GM23248 (cell line): Measurements from ENCODE around the gene FLT3. TPM values are rescaled to one million over a fixed set of nuclear protein-coding genes. Genes with fewer than 3 reads are reported as not detected.

Experiments used
- DNase-seq: peaks from one replicate; pipeline ENCODE4 v3.0.0-alpha.2; 2015
- H2AFZ ChIP-seq: fragments of 200-600 bp; sonication (generic); 2 replicates; pipeline ENCODE4 v1.6.1; 2016; ENCODE audit warnings: antibody characterized with exemption
- H3F3A ChIP-seq: fragments of 200-600 bp; sonication (generic); 2 replicates; pipeline ENCODE4 v1.6.1; 2016; ENCODE audit warnings: mild to moderate bottlenecking, antibody characterized with exemption, mixed run types; ENCODE audit not compliant: insufficient read depth
- H3K27ac ChIP-seq: fragments of 200-600 bp; sonication (generic); 2 replicates; pipeline ENCODE4 v1.5.1; 2016; ENCODE audit warnings: mild to moderate bottlenecking
- H3K27me3 ChIP-seq: fragments of 200-600 bp; sonication (generic); replicated peaks from 2 replicates; pipeline ENCODE4 v1.6.1; 2016; ENCODE audit warnings: mild to moderate bottlenecking; ENCODE audit not compliant: insufficient read depth
- H3K36me3 ChIP-seq: fragments of 200-600 bp; sonication (generic); 2 replicates; pipeline ENCODE4 v1.6.1; 2016; ENCODE audit warnings: low read depth, mild to moderate bottlenecking
- H3K4me1 ChIP-seq: fragments of 200-600 bp; sonication (generic); 2 replicates; pipeline ENCODE4 v1.6.1; 2016; ENCODE audit warnings: mild to moderate bottlenecking; ENCODE audit not compliant: insufficient read depth
- H3K4me2 ChIP-seq: fragments of 200-600 bp; sonication (generic); one replicate; pipeline ENCODE4 v1.6.1; 2016; ENCODE audit warnings: mild to moderate bottlenecking; ENCODE audit not compliant: unreplicated experiment
- H3K4me3 ChIP-seq: fragments of 200-600 bp; sonication (generic); 2 replicates; pipeline ENCODE4 v1.5.1; 2016; ENCODE audit warnings: mild to moderate bottlenecking
- H3K79me2 ChIP-seq: fragments of 200-600 bp; sonication (generic); 2 replicates; pipeline ENCODE4 v1.6.1; 2016; ENCODE audit warnings: mild to moderate bottlenecking; ENCODE audit not compliant: insufficient read depth
- H3K9ac ChIP-seq: fragments of 200-600 bp; sonication (generic); 2 replicates; pipeline ENCODE4 v1.6.1; 2016; ENCODE audit warnings: mild to moderate bottlenecking
- H3K9me2 ChIP-seq: fragments of 200-600 bp; sonication (generic); 2 replicates; pipeline ENCODE4 v1.6.1; 2016; ENCODE audit warnings: mixed run types, mild to moderate bottlenecking, moderate library complexity; ENCODE audit not compliant: insufficient read depth
- H3K9me3 ChIP-seq: fragments of 200-600 bp; sonication (generic); one replicate; pipeline ENCODE4 v1.6.1; 2017; ENCODE audit warnings: low read depth
- H4K20me1 ChIP-seq: fragments of 200-600 bp; sonication (generic); 2 replicates; pipeline ENCODE4 v1.6.0; 2016; ENCODE audit not compliant: insufficient read depth
- EZH2 ChIP-seq: fragments of 200-600 bp; sonication (generic); IDR thresholded peaks from 2 replicates; pipeline ENCODE4 v1.6.1; 2018; ENCODE audit warnings: antibody characterized with exemption, mild to moderate bottlenecking; ENCODE audit not compliant: insufficient read depth, poor library complexity, severe bottlenecking
- EZH2phosphoT487 ChIP-seq: fragments of 200-600 bp; sonication (generic); IDR thresholded peaks from 2 replicates; pipeline ENCODE4 v1.6.1; 2018; ENCODE audit warnings: antibody characterized with exemption, moderate library complexity, mild to moderate bottlenecking, low read depth; ENCODE audit not compliant: insufficient read depth
- WGBS, 2 experiments: methylation state at CpG; one replicate each; pipeline ENCODE4 v1.1.6; 2015 to 2017; ENCODE audit warnings: low lambda C conversion rate in 2 of 2, low coverage in 1 of 2; ENCODE audit errors: missing lambda C conversion rate in 2 of 2; 5-methylcytosine and 5-hydroxymethylcytosine counted together
- in situ Hi-C: fragments of 300-500 bp; cut with MboI; formaldehyde crosslinking; loops from 2 replicates; pipeline ENCODE4 v1.15.0; 2020
- polyA plus RNA-seq: library from polyadenylated mRNA; unstranded; fragments of >200 nt; fragmentation: Nextera tagmentation; extraction: Ambion mirVana; gene quantifications from 2 replicates; pipeline ENCODE4 v1.2.1, GENCODE V29; 2016
- total RNA-seq: library from RNA; depleted of rRNA; stranded (reverse); fragments of >200 nt; shearing (Covaris generic); gene quantifications from 2 replicates; pipeline ENCODE4 v1.2.3, GENCODE V29; 2014

The FLT3 gene
- total and polyA plus RNA-seq, 2 experiments from 2014 or later, result not detected

DNA sequence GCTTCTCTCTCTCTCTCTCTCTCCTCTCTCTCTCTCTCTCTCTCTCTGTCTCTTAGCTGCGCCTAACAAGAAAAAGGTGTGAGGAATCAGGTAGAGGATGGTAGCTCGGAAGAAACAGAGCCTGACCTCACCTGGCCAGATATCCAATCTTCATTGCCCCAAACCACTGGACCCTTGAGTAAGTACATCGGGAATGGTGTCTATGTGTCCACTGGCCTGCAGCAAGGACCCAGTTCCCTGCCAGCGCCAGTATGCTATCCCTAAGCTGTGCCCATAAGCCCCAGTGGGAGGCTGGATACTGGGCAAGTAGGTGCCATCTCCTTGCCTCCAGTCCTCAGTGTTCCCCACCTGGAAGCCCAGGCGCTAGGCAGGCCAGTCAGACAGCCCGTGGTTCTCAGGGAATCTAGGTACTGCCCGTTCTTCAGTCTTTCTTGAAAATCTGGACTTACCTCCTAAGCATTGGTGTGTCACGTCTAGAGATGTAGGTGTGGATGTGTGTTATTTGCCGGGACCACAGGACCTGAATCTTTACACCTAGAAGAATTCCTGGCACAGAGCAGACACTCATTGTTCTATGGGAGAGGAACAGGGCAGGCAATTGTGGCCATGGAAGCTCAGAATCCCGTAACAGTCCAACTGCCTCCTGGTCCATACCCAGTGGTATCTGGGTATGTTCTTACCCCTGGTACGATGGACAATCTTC, 119.2 kb downstream of the FLT3 start:
- Histone ChIP-seq H4K20me1 (no peaks in the 10 kb centered on the region), H3K9me3 (no peaks in the 10 kb centered on the region), H3K27me3 (peaks cover 70% of the 10 kb centered on the region), H3K9me2 (no peaks in the 10 kb centered on the region), H3K4me2 (no peak overlapping the region), H3K36me3 (no peaks in the 10 kb centered on the region), H3K9ac (no peak overlapping the region), H3K4me3 (no peak overlapping the region), H3K27ac (no peak overlapping the region), H3F3A (no peaks in the 10 kb centered on the region), H3K79me2 (no peaks in the 10 kb centered on the region), H3K4me1 (no peaks in the 10 kb centered on the region), H2AFZ (no peak overlapping the region)
- DNase-seq, result no peak
- in situ Hi-C loops, result loop anchor here (10.0 to 25.0 kb wide), 3 partner anchors 146 to 994 kb away; no protein-coding TSS in a partner anchor
- whole genome bisulfite sequencing, 2 experiments, result 3 to 6% methylated on average over 11 of the region's 11 CpGs
- TF ChIP-seq EZH2phosphoT487, result no peak
- peak; percentile 56 for TF ChIP-seq EZH2

DNA sequence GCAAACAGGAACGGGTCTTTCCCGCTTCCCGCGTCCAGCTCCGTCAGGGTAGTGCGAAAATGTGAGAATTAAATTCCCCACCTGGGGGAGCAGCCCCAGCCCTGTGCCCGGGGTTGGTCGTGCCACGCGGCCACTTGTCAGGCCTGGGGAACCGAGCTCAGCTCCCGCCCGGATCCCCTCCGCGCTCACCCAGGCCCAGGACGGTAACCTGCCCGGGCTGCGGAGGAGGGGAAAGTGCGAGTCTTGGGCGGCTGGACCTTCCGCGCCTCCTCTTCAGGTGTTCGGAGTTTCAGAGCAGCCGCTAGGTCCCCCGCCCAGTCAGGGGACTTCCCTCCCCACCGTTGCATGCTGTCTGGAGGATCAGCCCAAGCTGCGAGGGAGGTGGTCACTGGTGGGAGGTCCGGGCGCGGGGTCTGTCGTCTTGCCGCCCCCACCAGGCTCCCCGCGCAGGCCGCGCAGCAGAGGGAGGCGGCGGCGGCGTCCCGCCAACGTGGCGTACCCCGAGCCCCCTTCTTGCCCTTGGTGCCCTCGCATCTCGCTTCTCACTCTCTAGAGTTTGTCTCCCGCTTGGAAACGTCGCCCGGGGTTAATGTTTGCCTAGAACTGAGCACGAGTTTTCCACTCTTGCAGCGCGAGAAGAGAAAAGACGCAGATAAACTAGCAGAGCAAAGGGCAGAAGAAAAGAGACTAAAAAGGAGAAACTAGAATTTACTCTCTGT, 119.9 kb downstream of the FLT3 start:
- H3K9me3 ChIP-seq, result no peaks in the 10 kb centered on the region
- in situ Hi-C loops, result loop anchor here (10.0 to 25.0 kb wide), 3 partner anchors 146 to 993 kb away; no protein-coding TSS in a partner anchor
- H3K9ac ChIP-seq, result no peak overlapping the region
- no peaks in the 10 kb centered on the region for H3F3A ChIP-seq
- TF ChIP-seq EZH2 (no peak), EZH2phosphoT487 (no peak; the same call in 1 of the 2 replicates)
- H3K4me1 ChIP-seq, result no peaks in the 10 kb centered on the region
- no peak for DNase-seq
- H3K79me2 ChIP-seq, result no peaks in the 10 kb centered on the region
- H3K4me2 ChIP-seq, result no peak overlapping the region
- WGBS, 2 experiments, result 6 to 7% methylated on average over 44 to 48 of the region's 54 CpGs
- H2AFZ ChIP-seq, result no peak overlapping the region
- H3K36me3 ChIP-seq, result no peaks in the 10 kb centered on the region
- no peak overlapping the region for H3K27ac ChIP-seq
- peaks cover 77% of the 10 kb centered on the region for H3K27me3 ChIP-seq
- no peaks in the 10 kb centered on the region for H3K9me2 ChIP-seq
- H3K4me3 ChIP-seq, result no peak overlapping the region
- H4K20me1 ChIP-seq, result no peaks in the 10 kb centered on the region

DNA sequence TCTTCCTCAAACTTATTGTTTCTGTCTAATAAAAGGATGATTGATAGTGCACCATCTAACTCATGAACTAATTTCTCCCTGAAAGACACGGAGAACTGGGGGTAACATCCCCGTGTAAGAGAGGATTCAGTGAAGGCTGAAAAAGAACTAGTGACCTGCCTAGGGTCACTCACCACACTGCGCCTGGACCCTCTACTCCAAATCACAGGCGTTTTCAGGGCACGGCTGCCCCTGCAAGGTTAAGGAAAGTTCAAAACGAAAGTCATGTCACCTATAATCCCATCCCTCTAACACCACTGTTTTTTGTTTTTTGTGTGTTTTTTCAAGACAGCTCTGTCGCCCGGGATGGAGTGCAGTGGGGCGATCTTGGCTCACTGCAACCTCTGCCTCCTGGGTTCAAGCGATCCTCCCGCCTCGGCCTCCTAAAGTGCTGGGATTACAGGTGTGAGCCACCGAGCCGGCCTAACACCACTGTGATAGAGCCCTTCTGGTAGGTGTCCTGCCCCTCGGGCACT, 120.6 kb downstream of the FLT3 start:
- no peak overlapping the region for H3K27ac ChIP-seq
- no peaks in the 10 kb centered on the region for H3K9me2 ChIP-seq
- H3F3A ChIP-seq, result no peaks in the 10 kb centered on the region
- DNase-seq, result no peak
- H3K27me3 ChIP-seq, result peaks cover 83% of the 10 kb centered on the region
- H4K20me1 ChIP-seq, result no peaks in the 10 kb centered on the region
- 2% methylated on average over 15 of the region's 15 CpGs for WGBS, 2 experiments
- no peak overlapping the region for H3K4me3 ChIP-seq
- H3K36me3 ChIP-seq, result no peaks in the 10 kb centered on the region
- H3K9ac ChIP-seq, result no peak overlapping the region
- H3K4me2 ChIP-seq, result no peak overlapping the region
- TF ChIP-seq EZH2phosphoT487 (peak; percentile 18; the same call in 1 of the 2 replicates), EZH2 (peak; percentile 92)
- H2AFZ ChIP-seq, result no peak overlapping the region
- no peaks in the 10 kb centered on the region for H3K79me2 ChIP-seq
- H3K9me3 ChIP-seq, result no peaks in the 10 kb centered on the region
- no peaks in the 10 kb centered on the region for H3K4me1 ChIP-seq
- in situ Hi-C loops, result loop anchor here (10.0 to 25.0 kb wide), 3 partner anchors 145 to 993 kb away; no protein-coding TSS in a partner anchor

DNA sequence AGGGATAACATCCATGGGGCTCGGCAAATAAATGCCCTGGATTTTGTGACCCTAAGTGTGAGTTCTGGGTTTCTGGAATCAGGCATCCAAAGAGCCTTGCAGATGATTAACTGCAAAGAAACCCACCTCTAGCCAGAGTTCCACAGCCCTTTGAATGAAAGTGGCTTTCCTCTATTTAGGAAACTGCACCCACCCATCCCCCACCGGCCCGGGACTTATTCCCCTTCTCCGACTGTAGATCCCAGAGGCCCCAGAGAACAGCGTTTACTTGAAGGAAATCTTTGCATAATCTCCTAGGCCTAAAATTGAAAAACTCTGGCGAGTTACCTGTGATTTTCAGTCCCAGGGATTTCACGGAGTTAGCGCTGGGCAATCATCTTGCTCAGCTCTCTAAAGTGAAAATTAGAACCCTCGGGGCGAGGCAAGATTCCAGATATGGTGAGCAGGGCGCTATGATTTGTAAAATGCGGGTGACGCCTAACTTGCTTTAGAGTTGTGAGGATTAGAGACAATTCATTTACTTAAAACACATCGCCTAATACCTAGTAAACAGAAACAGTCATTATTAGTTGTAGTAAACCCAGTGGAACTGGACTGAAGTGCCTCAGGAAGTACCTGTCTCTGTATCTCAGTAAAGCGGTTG, 121.3 kb downstream of the FLT3 start:
- Histone ChIP-seq H3K9me2 (no peaks in the 10 kb centered on the region), H3F3A (no peaks in the 10 kb centered on the region), H2AFZ (no peak overlapping the region), H3K27ac (no peak overlapping the region), H3K9ac (no peak overlapping the region), H3K36me3 (no peaks in the 10 kb centered on the region), H3K4me2 (no peak overlapping the region), H3K79me2 (no peaks in the 10 kb centered on the region), H3K4me1 (no peaks in the 10 kb centered on the region), H3K27me3 (peaks cover 90% of the 10 kb centered on the region), H4K20me1 (no peaks in the 10 kb centered on the region), H3K9me3 (no peaks in the 10 kb centered on the region), H3K4me3 (no peak overlapping the region)
- in situ Hi-C loops, result loop anchor here (25.0 kb wide), 1 partner anchor 992 kb away; no protein-coding TSS in a partner anchor
- 10% methylated on average over 15 of the region's 15 CpGs for WGBS, 2 experiments
- TF ChIP-seq EZH2phosphoT487, result peak; percentile 45; the same call in 1 of the 2 replicates
- TF ChIP-seq EZH2, result peak; percentile 95
- no peak for DNase-seq
